ENCODE data around the gene PPA2. TPM values are rescaled to one million over a fixed set of nuclear protein-coding genes. Genes with fewer than 3 reads are reported as not detected.
"Not testable (repeated sequence)": the region's sequence is repeated elsewhere in the genome, so short reads cannot be mapped to it uniquely, and the experiment has no call there.

PPA2 gene
- polyA plus RNA-seq, 2 donors: 50.2 to 86.8 TPM

- Histone ChIP-seq H3K4me1 (ENCODE audit: control insufficient read depth in 2 of 2, insufficient read depth in 2 of 2, low read length in 1 of 2) (no peaks in the 10 kb centered on the region), H3K36me3 (ENCODE audit: control insufficient read depth in 2 of 2, insufficient read depth in 2 of 2, low read length in 1 of 2) (no peaks in the 10 kb centered on the region), H3K9me3 (ENCODE audit: control insufficient read depth in 2 of 2, insufficient read depth in 1 of 2, low read depth in 1 of 2, low read length in 1 of 2) (no peaks in the 10 kb centered on the region), H3K27me3 (ENCODE audit: control insufficient read depth in 1 of 2, insufficient read depth in 2 of 2, low read length in 2 of 2) (no peaks in the 10 kb centered on the region), H3K27ac (ENCODE audit: low read depth in 2 of 2, low read length in 1 of 2) (no peak overlapping the region), H3K4me3 (ENCODE audit: low read depth in 1 of 2, low read length in 2 of 2) (no peak overlapping the region)
- 73 to 74% methylated on average over 1 of the region's 1 CpG for WGBS, 2 donors
Measured at GRCh38 chr4:105490523-105490922, 16.7 kb upstream of the PPA2 start.

- no peak overlapping the region for H3K27ac ChIP-seq (ENCODE audit: low read depth in 2 of 2, low read length in 1 of 2)
- no peaks in the 10 kb centered on the region for H3K9me3 ChIP-seq (ENCODE audit: control insufficient read depth in 2 of 2, insufficient read depth in 1 of 2, low read depth in 1 of 2, low read length in 1 of 2)
- no peaks in the 10 kb centered on the region for H3K36me3 ChIP-seq (ENCODE audit: control insufficient read depth in 2 of 2, insufficient read depth in 2 of 2, low read length in 1 of 2)
- 89 to 91% methylated on average over 3 of the region's 3 CpGs for WGBS, 2 donors
- no peak overlapping the region for H3K4me3 ChIP-seq (ENCODE audit: low read depth in 1 of 2, low read length in 2 of 2)
- H3K4me1 ChIP-seq (ENCODE audit: control insufficient read depth in 2 of 2, insufficient read depth in 2 of 2, low read length in 1 of 2): no peaks in the 10 kb centered on the region
- H3K27me3 ChIP-seq (ENCODE audit: control insufficient read depth in 1 of 2, insufficient read depth in 2 of 2, low read length in 2 of 2): no peaks in the 10 kb centered on the region
Measured at GRCh38 chr4:105483840-105484239, 10.0 kb upstream of the PPA2 start.

GRCh38 chr4:105474099-105474518, 247 bp upstream of the PPA2 start:
- Histone ChIP-seq H3K4me3 (ENCODE audit: low read depth in 1 of 2, low read length in 2 of 2) (peak overlapping the region; percentile 89 to 93), H3K9me3 (ENCODE audit: control insufficient read depth in 2 of 2, insufficient read depth in 1 of 2, low read depth in 1 of 2, low read length in 1 of 2) (no peaks in the 10 kb centered on the region), H3K27me3 (ENCODE audit: control insufficient read depth in 1 of 2, insufficient read depth in 2 of 2, low read length in 2 of 2) (no peaks in the 10 kb centered on the region), H3K27ac (ENCODE audit: low read depth in 2 of 2, low read length in 1 of 2) (peak overlapping the region; percentile 100), H3K4me1 (ENCODE audit: control insufficient read depth in 2 of 2, insufficient read depth in 2 of 2, low read length in 1 of 2) (peaks cover 0 to 2% of the 10 kb centered on the region in 2 donors), H3K36me3 (ENCODE audit: control insufficient read depth in 2 of 2, insufficient read depth in 2 of 2, low read length in 1 of 2) (no peaks in the 10 kb centered on the region)
- 7% methylated on average over 23 of the region's 23 CpGs for WGBS, 2 donors

GRCh38 chr4:105472871-105473323, 965 bp downstream of the PPA2 start:
- 3% methylated on average over 19 of the region's 19 CpGs for WGBS, 2 donors

GRCh38 chr4:105471566-105472176, 2.2 kb downstream of the PPA2 start:
- no peaks in the 10 kb centered on the region for H3K27me3 ChIP-seq (ENCODE audit: control insufficient read depth in 1 of 2, insufficient read depth in 2 of 2, low read length in 2 of 2)
- WGBS, 2 donors: 7 to 11% methylated on average over 10 of the region's 10 CpGs
- no peaks in the 10 kb centered on the region for H3K36me3 ChIP-seq (ENCODE audit: control insufficient read depth in 2 of 2, insufficient read depth in 2 of 2, low read length in 1 of 2)
- peaks cover 0 to 4% of the 10 kb centered on the region in 2 donors for H3K4me1 ChIP-seq (ENCODE audit: control insufficient read depth in 2 of 2, insufficient read depth in 2 of 2, low read length in 1 of 2)
- H3K27ac ChIP-seq (ENCODE audit: low read depth in 2 of 2, low read length in 1 of 2): peak overlapping the region in 1 of 2 donors; percentile 42
- H3K9me3 ChIP-seq (ENCODE audit: control insufficient read depth in 2 of 2, insufficient read depth in 1 of 2, low read depth in 1 of 2, low read length in 1 of 2): no peaks in the 10 kb centered on the region
- H3K4me3 ChIP-seq (ENCODE audit: low read depth in 1 of 2, low read length in 2 of 2): peak overlapping the region in 1 of 2 donors; percentile 93

More at GRCh38 chr4:105472871-105473323, 965 bp downstream of the PPA2 start:
- Histone ChIP-seq H3K4me1 (ENCODE audit: control insufficient read depth in 2 of 2, insufficient read depth in 2 of 2, low read length in 1 of 2) (peaks cover 0 to 4% of the 10 kb centered on the region in 2 donors), H3K36me3 (ENCODE audit: control insufficient read depth in 2 of 2, insufficient read depth in 2 of 2, low read length in 1 of 2) (no peaks in the 10 kb centered on the region), H3K9me3 (ENCODE audit: control insufficient read depth in 2 of 2, insufficient read depth in 1 of 2, low read depth in 1 of 2, low read length in 1 of 2) (no peaks in the 10 kb centered on the region), H3K4me3 (ENCODE audit: low read depth in 1 of 2, low read length in 2 of 2) (peak overlapping the region; percentile 89 to 93), H3K27me3 (ENCODE audit: control insufficient read depth in 1 of 2, insufficient read depth in 2 of 2, low read length in 2 of 2) (no peaks in the 10 kb centered on the region), H3K27ac (ENCODE audit: low read depth in 2 of 2, low read length in 1 of 2) (peak overlapping the region; percentile 100)

GRCh38 chr4:105470766-105471165, 3.1 kb downstream of the PPA2 start:
- H3K27me3 ChIP-seq (ENCODE audit: control insufficient read depth in 1 of 2, insufficient read depth in 2 of 2, low read length in 2 of 2): no peaks in the 10 kb centered on the region
- 85 to 88% methylated on average over 6 of the region's 6 CpGs for WGBS, 2 donors
- no peaks in the 10 kb centered on the region for H3K9me3 ChIP-seq (ENCODE audit: control insufficient read depth in 2 of 2, insufficient read depth in 1 of 2, low read depth in 1 of 2, low read length in 1 of 2)
- H3K4me3 ChIP-seq (ENCODE audit: low read depth in 1 of 2, low read length in 2 of 2): no peak overlapping the region
- H3K27ac ChIP-seq (ENCODE audit: low read depth in 2 of 2, low read length in 1 of 2): no peak overlapping the region
- H3K36me3 ChIP-seq (ENCODE audit: control insufficient read depth in 2 of 2, insufficient read depth in 2 of 2, low read length in 1 of 2): no peaks in the 10 kb centered on the region
- H3K4me1 ChIP-seq (ENCODE audit: control insufficient read depth in 2 of 2, insufficient read depth in 2 of 2, low read length in 1 of 2): peaks cover 0 to 4% of the 10 kb centered on the region in 2 donors

GRCh38 chr4:105469736-105470135, 4.1 kb downstream of the PPA2 start:
- Histone ChIP-seq H3K4me3 (ENCODE audit: low read depth in 1 of 2, low read length in 2 of 2) (no peak overlapping the region), H3K9me3 (ENCODE audit: control insufficient read depth in 2 of 2, insufficient read depth in 1 of 2, low read depth in 1 of 2, low read length in 1 of 2) (no peaks in the 10 kb centered on the region), H3K36me3 (ENCODE audit: control insufficient read depth in 2 of 2, insufficient read depth in 2 of 2, low read length in 1 of 2) (no peaks in the 10 kb centered on the region), H3K27ac (ENCODE audit: low read depth in 2 of 2, low read length in 1 of 2) (no peak overlapping the region), H3K4me1 (ENCODE audit: control insufficient read depth in 2 of 2, insufficient read depth in 2 of 2, low read length in 1 of 2) (peaks cover 0 to 4% of the 10 kb centered on the region in 2 donors), H3K27me3 (ENCODE audit: control insufficient read depth in 1 of 2, insufficient read depth in 2 of 2, low read length in 2 of 2) (no peaks in the 10 kb centered on the region)
- 94 to 96% methylated on average over 1 of the region's 1 CpG for WGBS, 2 donors

GRCh38 chr4:105466580-105466979, 7.3 kb downstream of the PPA2 start:
- Histone ChIP-seq H3K4me3 (ENCODE audit: low read depth in 1 of 2, low read length in 2 of 2) (no peak overlapping the region), H3K27me3 (ENCODE audit: control insufficient read depth in 1 of 2, insufficient read depth in 2 of 2, low read length in 2 of 2) (no peaks in the 10 kb centered on the region), H3K27ac (ENCODE audit: low read depth in 2 of 2, low read length in 1 of 2) (no peak overlapping the region), H3K4me1 (ENCODE audit: control insufficient read depth in 2 of 2, insufficient read depth in 2 of 2, low read length in 1 of 2) (peaks cover 0 to 2% of the 10 kb centered on the region in 2 donors), H3K9me3 (ENCODE audit: control insufficient read depth in 2 of 2, insufficient read depth in 1 of 2, low read depth in 1 of 2, low read length in 1 of 2) (no peaks in the 10 kb centered on the region), H3K36me3 (ENCODE audit: control insufficient read depth in 2 of 2, insufficient read depth in 2 of 2, low read length in 1 of 2) (peaks cover 0 to 3% of the 10 kb centered on the region in 2 donors)
- 95 to 96% methylated on average over 6 of the region's 6 CpGs for WGBS, 2 donors

GRCh38 chr4:105464563-105464962, 9.3 kb downstream of the PPA2 start:
- WGBS, 2 donors: 97 to 99% methylated on average over 2 of the region's 2 CpGs

GRCh38 chr4:105462576-105462975, 11.3 kb downstream of the PPA2 start:
- no peaks in the 10 kb centered on the region for H3K27me3 ChIP-seq (ENCODE audit: control insufficient read depth in 1 of 2, insufficient read depth in 2 of 2, low read length in 2 of 2)
- H3K4me3 ChIP-seq (ENCODE audit: low read depth in 1 of 2, low read length in 2 of 2): no peak overlapping the region
- WGBS, 2 donors: 90 to 94% methylated on average over 3 of the region's 3 CpGs
- H3K36me3 ChIP-seq (ENCODE audit: control insufficient read depth in 2 of 2, insufficient read depth in 2 of 2, low read length in 1 of 2): peaks cover 0 to 3% of the 10 kb centered on the region in 2 donors
- H3K27ac ChIP-seq (ENCODE audit: low read depth in 2 of 2, low read length in 1 of 2): no peak overlapping the region
- no peaks in the 10 kb centered on the region for H3K9me3 ChIP-seq (ENCODE audit: control insufficient read depth in 2 of 2, insufficient read depth in 1 of 2, low read depth in 1 of 2, low read length in 1 of 2)
- H3K4me1 ChIP-seq (ENCODE audit: control insufficient read depth in 2 of 2, insufficient read depth in 2 of 2, low read length in 1 of 2): no peaks in the 10 kb centered on the region

More at GRCh38 chr4:105464563-105464962, 9.3 kb downstream of the PPA2 start:
- H3K36me3 ChIP-seq (ENCODE audit: control insufficient read depth in 2 of 2, insufficient read depth in 2 of 2, low read length in 1 of 2); H3K4me1 ChIP-seq (ENCODE audit: control insufficient read depth in 2 of 2, insufficient read depth in 2 of 2, low read length in 1 of 2); H3K27ac ChIP-seq (ENCODE audit: low read depth in 2 of 2, low read length in 1 of 2); H3K9me3 ChIP-seq (ENCODE audit: control insufficient read depth in 2 of 2, insufficient read depth in 1 of 2, low read depth in 1 of 2, low read length in 1 of 2); H3K27me3 ChIP-seq (ENCODE audit: control insufficient read depth in 1 of 2, insufficient read depth in 2 of 2, low read length in 2 of 2); H3K4me3 ChIP-seq (ENCODE audit: low read depth in 1 of 2, low read length in 2 of 2): not testable (repeated sequence)

All from esophagus (tissue), 2 donors.